PFSK-1 (cell line): ENCODE results near the gene RNF41.

Experiments used
- POLR2AphosphoS5 ChIP-seq: IDR thresholded peaks from 2 replicates; pipeline ENCODE4 v1.6.1; 2012; ENCODE audit warnings: low read depth, mild to moderate bottlenecking, control low read depth, low read length, moderate library complexity
- TF ChIP-seq, protein P1 (sequence below), 2 experiments: IDR thresholded peaks; 2 replicates each; pipeline versions ENCODE4 v1.6.1 to v1.8.0; 2011 to 2012; ENCODE audit warnings: low read depth in 2 of 2, low read length in 2 of 2, control low read depth in 1 of 2, inconsistent platforms in 1 of 2, mild to moderate bottlenecking in 1 of 2, moderate library complexity in 1 of 2; ENCODE audit not compliant: insufficient read depth in 1 of 2

GRCh38 chr12:56241424-56242303, 19.9 kb upstream of the RNF41 start:
- TF ChIP-seq POLR2AphosphoS5 = no peak
- TF ChIP-seq, protein P1, sequence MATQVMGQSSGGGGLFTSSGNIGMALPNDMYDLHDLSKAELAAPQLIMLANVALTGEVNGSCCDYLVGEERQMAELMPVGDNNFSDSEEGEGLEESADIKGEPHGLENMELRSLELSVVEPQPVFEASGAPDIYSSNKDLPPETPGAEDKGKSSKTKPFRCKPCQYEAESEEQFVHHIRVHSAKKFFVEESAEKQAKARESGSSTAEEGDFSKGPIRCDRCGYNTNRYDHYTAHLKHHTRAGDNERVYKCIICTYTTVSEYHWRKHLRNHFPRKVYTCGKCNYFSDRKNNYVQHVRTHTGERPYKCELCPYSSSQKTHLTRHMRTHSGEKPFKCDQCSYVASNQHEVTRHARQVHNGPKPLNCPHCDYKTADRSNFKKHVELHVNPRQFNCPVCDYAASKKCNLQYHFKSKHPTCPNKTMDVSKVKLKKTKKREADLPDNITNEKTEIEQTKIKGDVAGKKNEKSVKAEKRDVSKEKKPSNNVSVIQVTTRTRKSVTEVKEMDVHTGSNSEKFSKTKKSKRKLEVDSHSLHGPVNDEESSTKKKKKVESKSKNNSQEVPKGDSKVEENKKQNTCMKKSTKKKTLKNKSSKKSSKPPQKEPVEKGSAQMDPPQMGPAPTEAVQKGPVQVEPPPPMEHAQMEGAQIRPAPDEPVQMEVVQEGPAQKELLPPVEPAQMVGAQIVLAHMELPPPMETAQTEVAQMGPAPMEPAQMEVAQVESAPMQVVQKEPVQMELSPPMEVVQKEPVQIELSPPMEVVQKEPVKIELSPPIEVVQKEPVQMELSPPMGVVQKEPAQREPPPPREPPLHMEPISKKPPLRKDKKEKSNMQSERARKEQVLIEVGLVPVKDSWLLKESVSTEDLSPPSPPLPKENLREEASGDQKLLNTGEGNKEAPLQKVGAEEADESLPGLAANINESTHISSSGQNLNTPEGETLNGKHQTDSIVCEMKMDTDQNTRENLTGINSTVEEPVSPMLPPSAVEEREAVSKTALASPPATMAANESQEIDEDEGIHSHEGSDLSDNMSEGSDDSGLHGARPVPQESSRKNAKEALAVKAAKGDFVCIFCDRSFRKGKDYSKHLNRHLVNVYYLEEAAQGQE (IDR thresholded peaks at IDR 0.05; ENCODE audit: insufficient read depth in 1 of 2, low read depth in 2 of 2, low read length in 2 of 2) = no peak
